HG03196 (cell line): ENCODE results near the gene MORF4L1.
"Not testable (repeated sequence)": the region's sequence is repeated elsewhere in the genome, so short reads cannot be mapped to it uniquely, and the experiment has no call there.

Source experiments
- ATAC-seq: cut with Tn5 transposase; IDR thresholded peaks from one replicate; pipeline ENCODE4 v1.9.1; 2021; ENCODE audit not compliant: unreplicated experiment

MORF4L1 gene

GRCh38 chr15:78855746-78856145, 16.9 kb upstream of the MORF4L1 start:
- ATAC-seq = no peak

- peak; percentile 79 for ATAC-seq
Measured at GRCh38 chr15:78859971-78860719, 12.5 kb upstream of the MORF4L1 start.

DNA sequence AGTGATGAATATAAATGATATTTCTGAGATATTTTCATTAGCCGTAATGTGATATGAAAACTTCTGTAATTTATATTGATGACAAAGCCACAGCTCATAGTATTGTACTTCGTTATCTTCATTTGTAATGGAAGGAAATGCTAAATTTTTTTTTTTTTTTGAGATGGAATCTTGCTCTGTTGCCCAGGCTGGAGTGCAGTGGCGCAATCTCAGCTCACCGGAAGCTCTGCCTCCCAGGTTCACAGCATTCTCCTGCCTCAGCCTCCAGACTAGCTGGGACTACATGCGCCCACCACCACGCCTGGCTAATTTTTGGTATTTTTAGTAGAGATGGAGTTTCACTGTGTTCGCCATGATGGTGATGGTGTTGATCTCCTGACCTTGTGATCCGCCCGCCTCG, 7.1 kb upstream of the MORF4L1 start:
- ATAC-seq = not testable (repeated sequence)

GRCh38 chr15:78866031-78866430, 6.7 kb upstream of the MORF4L1 start:
- not testable (repeated sequence) for ATAC-seq

GRCh38 chr15:78866803-78867202, 5.9 kb upstream of the MORF4L1 start:
- no peak for ATAC-seq

DNA sequence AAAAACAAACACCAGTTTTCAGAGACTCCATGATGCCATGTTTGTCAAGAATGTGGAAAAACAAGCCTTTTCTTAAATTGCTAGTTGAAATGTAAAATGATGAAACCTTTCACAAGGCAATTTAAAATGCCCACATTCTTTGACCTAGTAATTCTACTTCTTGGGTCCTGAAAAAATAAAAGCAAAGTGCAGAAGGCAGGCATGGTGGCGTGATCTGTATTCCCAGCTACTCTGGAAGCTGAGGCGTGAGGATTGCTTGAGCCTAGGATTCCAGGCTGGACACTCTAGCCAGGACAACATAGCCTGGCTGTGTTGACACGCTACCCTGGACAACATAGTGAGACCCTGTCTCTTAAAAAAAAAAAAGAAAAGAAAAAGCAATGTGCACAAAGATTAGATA, 4.3 kb upstream of the MORF4L1 start:
- ATAC-seq = no peak

- ATAC-seq = not testable (repeated sequence)
Measured at GRCh38 chr15:78871483-78872127, 1.1 kb upstream of the MORF4L1 start.

DNA sequence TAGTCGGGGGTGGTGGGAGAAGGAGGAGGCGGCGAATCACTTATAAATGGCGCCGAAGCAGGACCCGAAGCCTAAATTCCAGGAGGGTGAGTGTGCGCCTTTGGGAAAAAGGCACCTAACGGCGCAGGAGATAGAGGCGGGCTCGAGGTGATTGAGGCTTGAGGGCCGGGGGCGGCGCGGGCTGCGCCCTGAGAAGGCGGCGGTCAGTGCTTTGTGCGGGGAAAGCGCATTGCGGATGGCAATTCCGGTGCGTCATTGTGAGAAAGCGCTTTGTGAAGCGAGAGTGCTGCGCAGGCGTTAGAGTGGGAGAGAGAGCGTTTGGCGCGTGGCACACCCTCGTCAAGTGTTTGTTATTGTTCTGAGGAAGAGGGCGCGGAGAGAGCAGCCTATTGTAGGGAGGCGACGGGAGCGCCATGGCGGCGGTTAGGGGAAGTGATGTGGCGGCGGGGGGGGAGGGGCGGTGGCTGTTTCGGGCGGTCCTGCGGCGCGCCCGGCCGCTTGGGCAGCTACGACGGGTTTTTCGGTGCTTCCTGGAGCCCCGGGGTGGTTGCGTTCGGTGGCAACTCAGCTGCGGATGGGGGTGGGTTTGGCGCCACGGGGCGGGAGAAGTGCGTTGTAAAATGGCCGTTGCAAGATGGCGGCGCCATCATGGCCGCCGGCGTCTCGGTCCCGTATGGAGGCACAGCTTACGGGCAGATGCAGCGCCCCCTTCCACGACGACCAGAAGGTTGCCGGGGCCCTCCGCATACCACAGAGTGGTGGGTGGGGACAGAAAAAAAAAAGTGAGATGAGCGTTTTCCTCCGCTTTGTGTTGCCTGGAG, 492 bp downstream of the MORF4L1 start:
- ATAC-seq = peak; percentile 66

DNA sequence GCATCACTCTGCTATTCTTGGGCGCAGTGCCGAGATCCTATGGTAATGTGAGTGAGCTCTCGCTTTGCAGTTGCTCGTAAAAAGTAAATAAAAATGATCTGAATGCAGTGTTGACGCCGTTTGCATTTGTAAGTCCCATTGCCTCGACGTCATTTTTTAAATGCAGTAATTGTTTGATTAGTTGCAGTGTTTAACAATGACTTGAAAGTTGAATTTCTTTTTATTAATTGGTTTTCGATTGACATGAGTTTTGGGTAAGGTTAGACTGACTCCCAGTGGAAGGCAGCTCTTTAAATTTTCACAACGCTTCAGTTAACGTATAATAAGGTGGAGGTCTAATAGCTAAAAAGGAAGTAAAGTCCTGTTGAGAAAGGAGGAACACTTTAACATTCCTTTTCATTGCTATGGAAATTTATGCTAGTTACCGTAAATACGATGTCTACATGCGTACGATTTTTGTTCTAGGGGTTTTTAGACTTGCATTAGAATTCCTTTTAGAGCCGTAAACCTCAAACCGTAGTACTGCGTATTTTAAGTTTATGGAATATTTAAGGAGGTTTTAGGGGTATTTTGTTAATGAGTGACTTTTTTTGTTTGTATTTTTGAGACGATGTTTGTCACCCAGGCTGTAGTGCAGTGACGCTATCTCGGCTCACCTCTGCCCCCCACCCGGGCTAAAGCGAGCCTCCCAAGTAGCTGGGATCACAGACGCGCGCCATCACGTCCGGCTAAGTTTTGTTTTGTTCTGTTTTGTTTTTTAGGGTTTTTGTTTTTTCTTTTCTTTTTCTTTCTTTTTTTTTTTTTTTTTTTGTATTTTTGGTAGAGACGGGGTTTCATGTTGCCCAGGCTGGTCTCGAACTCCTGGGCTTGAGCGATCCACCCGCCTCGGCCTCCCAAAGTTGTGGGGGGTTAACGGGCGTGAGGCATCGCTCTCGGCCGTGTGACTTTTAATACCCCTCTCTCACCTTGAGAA, 1.4 kb downstream of the MORF4L1 start:
- no peak for ATAC-seq

DNA sequence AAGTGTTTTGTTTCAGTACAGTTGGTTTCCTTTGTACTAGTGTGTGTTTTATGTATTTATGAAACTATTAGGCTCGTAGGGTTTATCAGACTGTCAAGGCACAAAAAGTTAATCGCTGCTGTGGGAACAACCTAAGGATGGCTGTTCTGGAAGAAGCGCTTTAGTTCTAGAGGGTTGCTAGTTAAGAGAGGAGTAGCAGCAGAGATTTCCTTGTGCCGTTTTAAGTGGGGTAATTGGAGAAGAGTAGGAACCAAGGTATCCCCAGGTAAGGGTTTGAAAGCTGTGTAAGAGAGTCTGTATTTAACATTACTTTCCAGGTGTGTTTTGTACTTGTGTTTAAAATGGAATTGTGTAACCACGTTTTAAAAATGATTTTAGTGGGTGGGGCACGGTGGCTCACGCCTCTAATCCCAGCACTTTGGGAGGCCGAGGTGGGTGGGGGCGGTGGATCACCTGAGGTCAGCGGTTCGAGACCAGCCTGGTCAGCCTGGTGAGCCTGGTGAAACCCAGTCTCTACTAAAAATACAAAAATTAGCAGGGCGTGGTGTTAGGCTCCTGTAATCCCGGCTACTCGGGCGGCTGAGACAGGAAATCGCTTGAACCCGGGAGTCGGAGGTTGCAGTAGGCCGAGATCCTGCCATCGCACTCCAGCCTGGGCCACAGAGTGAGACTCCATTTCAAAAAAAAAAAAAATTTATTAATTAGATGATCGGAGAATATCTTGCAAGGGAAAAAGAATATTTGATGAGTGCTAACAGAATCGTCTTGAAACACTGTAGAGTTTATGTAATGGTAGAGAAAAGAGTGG, 2.6 kb downstream of the MORF4L1 start:
- ATAC-seq = no peak

DNA sequence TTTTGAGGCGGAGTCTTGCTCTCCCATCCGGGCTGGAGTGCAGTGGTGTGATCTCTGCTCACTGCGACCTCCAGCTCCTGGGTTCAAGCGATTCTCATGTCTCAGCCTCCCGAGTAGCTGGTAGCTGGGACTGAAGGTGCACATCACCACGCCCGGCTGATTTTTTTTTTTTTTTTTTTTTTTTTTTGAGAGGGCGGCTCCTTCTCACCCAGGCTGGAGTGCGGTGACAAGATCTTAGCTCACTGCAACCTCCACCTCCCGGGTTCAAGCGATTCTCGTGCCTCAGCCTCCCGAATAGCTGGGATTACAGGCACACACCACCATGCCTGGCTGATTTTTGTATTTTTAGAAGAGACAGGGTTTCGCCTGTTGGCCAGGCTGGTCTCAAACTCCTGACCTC, 4.3 kb downstream of the MORF4L1 start:
- not testable (repeated sequence) for ATAC-seq

- ATAC-seq = no peak
Measured at GRCh38 chr15:78878356-78878755, 5.7 kb downstream of the MORF4L1 start.

DNA sequence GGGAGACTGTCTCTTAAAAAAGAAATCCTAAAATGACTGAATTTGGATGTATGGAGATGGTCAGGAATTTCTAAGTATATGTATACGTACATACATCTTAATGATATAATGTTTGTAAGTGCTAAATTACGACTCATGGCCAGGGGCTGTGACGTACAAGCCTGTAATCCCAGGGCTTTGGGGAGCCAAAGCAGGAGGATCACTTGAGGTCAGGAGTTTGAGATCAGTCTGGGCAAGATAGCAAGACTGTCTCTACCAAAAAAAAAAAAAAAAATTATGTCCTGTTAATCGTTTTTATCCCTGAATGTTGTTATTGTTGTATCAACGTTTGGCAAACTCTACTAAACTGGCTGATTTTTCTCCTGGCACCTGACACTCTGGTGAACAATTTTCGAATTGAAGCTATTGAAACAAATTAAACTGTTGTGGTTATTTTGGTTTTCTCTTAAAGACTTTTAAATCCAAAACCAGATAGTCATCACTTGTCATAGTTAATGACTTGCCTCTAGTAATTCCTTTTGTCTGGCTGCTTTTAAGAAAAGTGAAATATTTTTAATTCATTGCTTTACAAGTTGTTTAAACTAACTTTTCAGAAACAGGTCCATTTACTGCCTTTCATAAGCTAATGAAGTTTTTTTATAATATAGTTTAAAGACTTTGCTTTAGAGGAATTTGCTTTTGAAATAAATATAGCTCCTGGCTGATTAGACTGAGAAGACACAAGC, 7.0 kb downstream of the MORF4L1 start:
- ATAC-seq = no peak

DNA sequence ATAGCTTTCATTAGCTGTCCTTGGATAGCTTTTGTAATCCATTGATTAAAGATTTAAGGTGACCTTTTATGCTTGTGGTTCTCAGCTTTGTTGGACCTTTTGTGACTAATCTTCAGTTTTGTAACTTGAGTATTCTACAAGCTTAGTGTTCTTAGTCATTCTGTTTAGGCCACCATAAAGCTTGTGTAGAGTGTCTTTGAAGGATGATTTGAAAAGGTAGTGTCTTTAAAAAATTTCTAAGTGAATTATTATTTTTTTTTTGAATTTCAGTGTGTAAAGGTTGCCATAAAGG, 7.5 kb downstream of the MORF4L1 start:
- no peak for ATAC-seq

GRCh38 chr15:78880813-78881212, 8.1 kb downstream of the MORF4L1 start:
- no peak for ATAC-seq

DNA sequence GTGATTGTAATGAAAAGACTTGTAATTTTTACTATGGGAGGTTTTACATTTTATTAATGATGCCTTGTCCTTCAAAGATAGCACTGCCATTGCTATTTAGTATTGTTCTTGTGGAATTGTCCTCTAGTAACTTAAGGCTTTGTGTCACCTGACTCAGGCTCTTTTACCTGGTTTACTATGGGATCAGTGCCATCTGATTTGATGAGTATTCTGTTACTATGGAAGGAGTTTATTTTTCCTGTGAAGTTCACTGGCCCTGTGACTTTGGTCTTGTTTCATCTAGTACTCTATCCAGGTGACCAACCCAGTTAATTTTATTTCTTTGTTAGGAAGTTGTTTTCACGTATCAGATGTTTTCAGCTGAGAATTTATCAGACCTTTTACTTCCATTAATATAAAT, 9.0 kb downstream of the MORF4L1 start:
- ATAC-seq = no peak

DNA sequence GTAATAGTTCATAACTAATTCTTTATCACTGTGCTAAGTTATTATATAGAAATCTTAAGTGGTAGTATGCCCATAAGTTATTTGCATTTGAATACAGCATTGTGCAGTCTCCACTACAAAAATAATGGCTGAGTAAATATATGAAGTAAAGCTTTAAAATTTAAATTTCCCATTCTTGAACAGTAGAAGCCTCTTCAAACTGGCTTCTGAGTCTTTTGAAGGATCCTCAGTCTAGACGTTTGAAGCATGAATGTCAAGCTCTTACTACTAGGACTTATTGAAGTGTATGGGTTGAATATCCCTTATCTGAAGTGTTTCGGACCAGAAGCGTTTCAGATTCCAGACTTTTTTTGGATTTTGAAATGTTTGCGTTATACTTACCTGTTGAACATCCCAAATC, 16.3 kb downstream of the MORF4L1 start:
- ATAC-seq = no peak

DNA sequence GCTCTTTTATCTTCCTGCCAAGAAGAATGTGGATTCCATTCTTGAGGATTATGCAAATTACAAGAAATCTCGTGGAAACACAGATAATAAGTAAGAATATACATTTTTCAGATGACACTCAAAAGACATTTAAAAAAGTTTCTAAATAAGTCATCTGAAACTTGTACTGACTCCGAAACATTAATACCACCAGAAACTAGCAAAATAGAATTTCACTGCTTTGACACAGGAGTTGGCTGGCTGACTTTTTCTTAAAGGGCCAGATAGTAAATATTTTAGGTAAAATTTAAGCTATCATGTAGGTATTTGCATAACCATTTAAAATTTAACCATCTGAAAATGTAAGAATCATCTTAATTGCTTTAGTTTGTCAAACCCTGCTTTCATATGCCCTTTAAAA, 20.8 kb downstream of the MORF4L1 start:
- ATAC-seq = no peak

GRCh38 chr15:78895471-78895870, 22.8 kb downstream of the MORF4L1 start:
- ATAC-seq = no peak
